Tibial artery (tissue), 4 donors: ENCODE results near the gene OR5AK2.
"Not testable (repeated sequence)": the region's sequence is repeated elsewhere in the genome, so short reads cannot be mapped to it uniquely, and the experiment has no call there.

ENCODE experiments used
- DNase-seq, 2 donors: peaks; one replicate each; pipeline ENCODE4 v3.0.0-alpha.2; 2019
- H3K27ac ChIP-seq, 2 donors: fragments of 200-600 bp; sonication (generic) in 1 of 2; 1 replicate in 1 of 2; 2 replicates in 1 of 2; pipeline ENCODE4 v1.5.1; 2018 to 2019; ENCODE audit warnings: mild to moderate bottlenecking in 1 of 2
- H3K27me3 ChIP-seq, 2 donors: fragments of 200-600 bp; sonication (generic) in 1 of 2; one replicate each; pipeline versions ENCODE4 v1.5.1 to v1.6.0; 2016 to 2019
- H3K36me3 ChIP-seq, 3 donors: fragments of 200-600 bp; sonication (generic) in 2 of 3; one replicate each; pipeline ENCODE4 v1.5.1; 2016 to 2019; ENCODE audit warnings: mild to moderate bottlenecking in 2 of 3
- H3K4me1 ChIP-seq, 4 donors: fragments of 200-600 bp; sonication (generic) in 2 of 4; 1 replicate in 3 of 4; 2 replicates in 1 of 4; pipeline ENCODE4 v1.5.1; 2016 to 2019
- H3K4me3 ChIP-seq, 2 donors: fragments of 200-600 bp; sonication (generic) in 1 of 2; 1 replicate in 1 of 2; 2 replicates in 1 of 2; pipeline ENCODE4 v1.5.1; 2018 to 2019; ENCODE audit warnings: mild to moderate bottlenecking in 2 of 2
- H3K9me3 ChIP-seq, 3 donors: fragments of 200-600 bp; sonication (generic) in 1 of 3; one replicate each; pipeline ENCODE4 v1.5.1; 2016 to 2019
- intact Hi-C: fragments of 100-400 bp; cut with DNase I; formaldehyde crosslinking; loops from one replicate; pipeline ENCODE4 v1.15.0; 2023; ENCODE audit warnings: low total_unique reads
- TF ChIP-seq, protein P1 (sequence below), 2 experiments: fragments of 200-600 bp in 1 of 2; fragments of 450-650 bp in 1 of 2; IDR thresholded peaks; one replicate each; pipeline ENCODE4 v1.5.1; 2017 to 2019; ENCODE audit warnings: antibody characterized with exemption in 2 of 2, mild to moderate bottlenecking in 1 of 2, moderate library complexity in 1 of 2

OR5AK2 gene, protein sequence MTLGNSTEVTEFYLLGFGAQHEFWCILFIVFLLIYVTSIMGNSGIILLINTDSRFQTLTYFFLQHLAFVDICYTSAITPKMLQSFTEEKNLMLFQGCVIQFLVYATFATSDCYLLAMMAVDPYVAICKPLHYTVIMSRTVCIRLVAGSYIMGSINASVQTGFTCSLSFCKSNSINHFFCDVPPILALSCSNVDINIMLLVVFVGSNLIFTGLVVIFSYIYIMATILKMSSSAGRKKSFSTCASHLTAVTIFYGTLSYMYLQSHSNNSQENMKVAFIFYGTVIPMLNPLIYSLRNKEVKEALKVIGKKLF

DNA sequence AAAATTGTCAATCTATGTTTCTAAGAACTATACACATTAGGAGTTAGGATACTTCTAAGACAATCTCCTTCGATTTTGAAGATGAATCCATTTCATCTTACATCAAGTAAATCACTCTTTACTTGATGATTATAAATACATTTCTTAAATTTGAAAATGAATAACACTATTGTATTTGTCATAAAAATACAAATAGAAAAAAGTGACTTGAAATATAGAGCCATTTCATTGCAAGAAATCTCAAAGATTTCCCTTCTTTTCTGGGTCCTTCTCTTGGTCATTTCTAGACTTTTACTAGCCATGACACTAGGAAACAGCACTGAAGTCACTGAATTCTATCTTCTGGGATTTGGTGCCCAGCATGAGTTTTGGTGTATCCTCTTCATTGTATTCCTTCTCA lies at the start of gene OR5AK2:
OR5AK2 (plus strand) TSS at position 301 of the 400 bp plus-strand sequence; CDS start at position 301, 0 bp downstream.
- intact Hi-C loops: no loop called here
- Histone ChIP-seq H3K4me1 (no peaks in the 10 kb centered on the region), H3K27ac (no peak within 1 kb of the TSS), H3K9me3 (no peaks in the 10 kb centered on the region), H3K27me3 (no peaks in the 10 kb centered on the region), H3K4me3 (no peak within 1 kb of the TSS), H3K36me3 (no peaks in the 10 kb centered on the region)
- TF ChIP-seq, protein P1, sequence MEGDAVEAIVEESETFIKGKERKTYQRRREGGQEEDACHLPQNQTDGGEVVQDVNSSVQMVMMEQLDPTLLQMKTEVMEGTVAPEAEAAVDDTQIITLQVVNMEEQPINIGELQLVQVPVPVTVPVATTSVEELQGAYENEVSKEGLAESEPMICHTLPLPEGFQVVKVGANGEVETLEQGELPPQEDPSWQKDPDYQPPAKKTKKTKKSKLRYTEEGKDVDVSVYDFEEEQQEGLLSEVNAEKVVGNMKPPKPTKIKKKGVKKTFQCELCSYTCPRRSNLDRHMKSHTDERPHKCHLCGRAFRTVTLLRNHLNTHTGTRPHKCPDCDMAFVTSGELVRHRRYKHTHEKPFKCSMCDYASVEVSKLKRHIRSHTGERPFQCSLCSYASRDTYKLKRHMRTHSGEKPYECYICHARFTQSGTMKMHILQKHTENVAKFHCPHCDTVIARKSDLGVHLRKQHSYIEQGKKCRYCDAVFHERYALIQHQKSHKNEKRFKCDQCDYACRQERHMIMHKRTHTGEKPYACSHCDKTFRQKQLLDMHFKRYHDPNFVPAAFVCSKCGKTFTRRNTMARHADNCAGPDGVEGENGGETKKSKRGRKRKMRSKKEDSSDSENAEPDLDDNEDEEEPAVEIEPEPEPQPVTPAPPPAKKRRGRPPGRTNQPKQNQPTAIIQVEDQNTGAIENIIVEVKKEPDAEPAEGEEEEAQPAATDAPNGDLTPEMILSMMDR (IDR thresholded peaks at IDR 0.05): no peak
- DNase-seq: no peak

DNA sequence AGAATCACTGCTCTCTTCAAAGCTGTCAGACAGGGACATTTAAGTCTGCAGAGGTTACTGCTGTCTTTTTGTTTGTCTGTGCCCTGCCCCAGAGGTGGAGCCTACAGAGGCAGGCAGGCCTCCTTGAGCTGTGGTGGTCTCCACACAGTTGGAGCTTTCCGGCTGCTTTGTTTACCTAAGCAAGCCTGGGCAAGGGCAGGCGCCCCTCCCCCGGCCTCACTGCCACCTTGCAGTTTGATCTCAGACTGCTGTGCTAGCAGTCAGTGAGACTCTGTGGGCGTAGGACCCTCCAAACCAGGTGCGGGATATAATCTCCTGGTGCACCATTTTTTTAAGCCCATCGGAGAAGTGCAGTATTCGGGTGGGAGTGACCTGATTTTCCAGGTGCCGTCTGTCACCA lies 43.2 kb upstream of the OR5AK2 start:
- H3K36me3 ChIP-seq, H3K4me3 ChIP-seq, DNase-seq, H3K4me1 ChIP-seq, H3K9me3 ChIP-seq, intact Hi-C loops, H3K27me3 ChIP-seq, H3K27ac ChIP-seq: not testable (repeated sequence)

DNA sequence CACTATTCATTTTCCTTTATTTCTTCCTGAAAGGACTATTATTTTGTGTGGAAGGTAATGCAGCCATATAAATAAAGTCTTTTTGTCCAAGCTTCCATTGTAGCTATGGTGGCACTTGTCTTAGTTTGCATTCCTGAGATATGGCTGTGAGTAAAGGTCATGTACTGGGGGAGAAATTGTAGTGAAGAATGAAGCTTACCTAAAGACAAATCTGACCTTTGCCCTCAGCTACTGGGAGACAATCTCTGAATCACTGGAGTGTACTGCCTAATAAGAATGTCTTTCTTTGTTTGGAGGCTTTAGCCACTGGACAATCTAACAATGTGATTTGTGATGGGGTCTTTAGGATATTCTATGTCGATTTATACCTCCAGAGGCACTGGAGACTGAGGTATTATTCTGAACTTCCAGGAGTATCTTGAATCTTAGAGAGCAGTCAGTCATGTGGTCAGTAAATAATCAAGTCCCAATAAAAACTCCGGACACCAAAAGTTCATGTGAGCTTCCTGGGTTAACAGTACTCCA lies 39.7 kb upstream of the OR5AK2 start:
- intact Hi-C loops: no loop called here
- Histone ChIP-seq H3K4me3 (no peak overlapping the region), H3K9me3 (peaks cover 0 to 4% (median 4%) of the 10 kb centered on the region in 3 donors), H3K27me3 (no peaks in the 10 kb centered on the region), H3K27ac (no peak overlapping the region), H3K4me1 (no peaks in the 10 kb centered on the region), H3K36me3 (no peaks in the 10 kb centered on the region)
- TF ChIP-seq, protein P1 (IDR thresholded peaks at IDR 0.05): no peak
- no peak for DNase-seq

DNA sequence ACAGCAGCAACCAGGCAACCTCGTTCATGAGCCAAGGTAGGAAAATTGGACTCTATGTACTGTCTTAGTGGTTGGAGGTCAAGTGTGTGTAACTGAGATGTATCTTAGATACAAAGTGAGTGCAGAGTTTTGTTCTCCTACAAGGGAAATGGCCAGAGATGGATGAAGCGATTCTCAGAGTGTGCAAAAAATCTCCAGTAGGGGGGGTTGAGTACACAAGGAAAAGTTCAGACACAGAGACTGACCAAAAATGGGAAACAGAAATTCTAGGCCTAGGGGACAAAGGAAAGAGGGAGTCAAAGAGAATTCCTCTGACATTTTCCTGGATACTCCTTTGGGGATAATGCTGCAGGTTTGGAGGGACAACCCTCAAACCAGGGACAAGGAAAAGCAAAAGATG lies 38.2 kb upstream of the OR5AK2 start:
- no peaks in the 10 kb centered on the region for H3K36me3 ChIP-seq
- no peak overlapping the region for H3K27ac ChIP-seq
- H3K9me3 ChIP-seq: peaks cover 0 to 4% (median 4%) of the 10 kb centered on the region in 3 donors
- no peak overlapping the region for H3K4me3 ChIP-seq
- no peaks in the 10 kb centered on the region for H3K27me3 ChIP-seq
- DNase-seq: no peak
- H3K4me1 ChIP-seq: no peaks in the 10 kb centered on the region
- intact Hi-C loops: no loop called here
- TF ChIP-seq, protein P1 (IDR thresholded peaks at IDR 0.05): no peak

DNA sequence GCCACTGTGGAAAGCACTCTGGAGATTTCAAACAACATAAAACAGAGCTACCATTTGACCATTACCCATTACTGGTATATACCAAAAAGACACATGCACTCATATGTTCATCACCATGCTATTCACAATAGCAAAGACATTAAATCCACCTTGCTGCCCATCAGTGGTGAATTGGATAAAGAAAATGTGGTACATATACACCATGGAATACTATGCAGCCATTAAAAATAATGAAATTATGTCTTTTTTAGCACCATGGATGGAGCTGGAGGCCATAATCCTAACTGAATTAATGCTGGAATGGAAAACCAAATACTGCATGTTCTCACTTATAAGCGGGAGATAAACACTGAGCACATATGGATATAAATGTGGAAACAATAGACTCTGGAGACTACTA lies 34.8 kb upstream of the OR5AK2 start:
- H3K36me3 ChIP-seq, intact Hi-C loops: not testable (repeated sequence)

DNA sequence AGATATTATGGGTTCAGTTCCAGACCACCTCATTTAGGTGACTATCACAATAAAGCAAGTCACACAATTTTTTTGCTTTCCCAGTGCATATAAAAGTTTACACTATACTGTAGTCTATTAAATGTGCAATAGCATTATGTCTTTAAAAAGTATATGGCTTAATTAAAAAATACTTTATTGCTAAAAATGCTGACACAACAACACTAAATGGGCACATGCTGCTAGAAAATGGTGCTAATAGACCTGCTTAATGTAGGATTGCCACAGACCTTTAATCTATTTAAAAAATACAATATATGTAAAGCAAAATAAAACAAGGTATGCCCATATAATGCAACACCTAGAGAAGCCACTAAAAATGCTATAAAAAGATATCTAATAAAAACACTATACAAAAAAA lies 27.1 kb upstream of the OR5AK2 start:
- no peak overlapping the region for H3K27ac ChIP-seq
- H3K4me3 ChIP-seq: no peak overlapping the region
- no peaks in the 10 kb centered on the region for H3K4me1 ChIP-seq
- no peaks in the 10 kb centered on the region for H3K27me3 ChIP-seq
- DNase-seq: no peak
- TF ChIP-seq, protein P1 (IDR thresholded peaks at IDR 0.05): no peak
- intact Hi-C loops: no loop called here
- H3K9me3 ChIP-seq: no peaks in the 10 kb centered on the region
- no peaks in the 10 kb centered on the region for H3K36me3 ChIP-seq

More for the DNA sequence above, 34.8 kb upstream of the OR5AK2 start:
- not testable (repeated sequence) for H3K27ac ChIP-seq, H3K9me3 ChIP-seq, DNase-seq, H3K27me3 ChIP-seq, H3K4me3 ChIP-seq, H3K4me1 ChIP-seq
